Right ventricle myocardium superior (tissue), 1 donor: ENCODE results near the gene MCF2L. TPM values are rescaled to one million over a fixed set of nuclear protein-coding genes. Genes with fewer than 3 reads are reported as not detected.

ENCODE experiments used
- ATAC-seq: fragments of 200-7000 bp; cut with Tn5 transposase; one replicate; pipeline ENCODE4 v1.9.1; 2020; ENCODE audit warnings: mild to moderate bottlenecking; ENCODE audit not compliant: poor library complexity
- DNase-seq: peaks from one replicate; pipeline ENCODE4 v3.0.0-alpha.2; 2020
- intact Hi-C: fragments of 100-400 bp; cut with DNase I; formaldehyde crosslinking; loops from one replicate; pipeline ENCODE4 v1.11.2; 2022
- total RNA-seq: library from RNA; stranded (reverse); fragmentation: NEBNext Ultra II Directional; extraction: Animal tissue kit (Norgen Biotek cat#: 25700); gene quantifications from one replicate; pipeline ENCODE4 v1.2.1, GENCODE V29; 2021
- donor health status: DM: no; HTN: yes; CAD: no; lungs with severe emphysema.

MCF2L gene
- total RNA-seq, 1 donor from 2014 or later: 38.1 TPM

GRCh38 chr13:113080901-113081521 lies 112.0 kb downstream of the MCF2L start:
- ATAC-seq (no peak), DNase-seq (peak; percentile 32)
- intact Hi-C loops: no loop called here

- intact Hi-C loops: no loop called here
- DNase-seq (no peak), ATAC-seq (no peak)
Measured at GRCh38 chr13:113082198-113083021, 113.4 kb downstream of the MCF2L start.

- intact Hi-C loops: no loop called here
- no peak for ATAC-seq
- DNase-seq: peak; percentile 38
Measured at GRCh38 chr13:113083022-113083373, 114.0 kb downstream of the MCF2L start.

GRCh38 chr13:113083402-113084061 lies 114.5 kb downstream of the MCF2L start:
- peak; percentile 88 for ATAC-seq
- DNase-seq: peak; percentile 83
- intact Hi-C loops: no loop called here

GRCh38 chr13:113084094-113084942 lies 115.3 kb downstream of the MCF2L start:
- ATAC-seq (no peak), DNase-seq (peak; percentile 34)
- intact Hi-C loops: no loop called here

- peak; percentile 48 for DNase-seq
- intact Hi-C loops: no loop called here
- ATAC-seq: no peak
Measured at GRCh38 chr13:113084943-113085540, 116.0 kb downstream of the MCF2L start.

- intact Hi-C loops: no loop called here
- DNase-seq: peak; percentile 30
- no peak for ATAC-seq
Measured at GRCh38 chr13:113086031-113086750, 117.2 kb downstream of the MCF2L start.

GRCh38 chr13:113086991-113087922 lies 118.2 kb downstream of the MCF2L start:
- peak; percentile 30 for DNase-seq
- ATAC-seq: no peak
- intact Hi-C loops: no loop called here

GRCh38 chr13:113087923-113088690 lies 119.1 kb downstream of the MCF2L start:
- ATAC-seq: no peak

GRCh38 chr13:113088691-113089020 lies 119.6 kb downstream of the MCF2L start:
- intact Hi-C loops: no loop called here
- ATAC-seq: no peak
- peak; percentile 28 for DNase-seq

More at GRCh38 chr13:113087923-113088690, 119.1 kb downstream of the MCF2L start:
- peak; percentile 33 for DNase-seq
- intact Hi-C loops: no loop called here

- DNase-seq: no peak
- ATAC-seq: no peak
- intact Hi-C loops: no loop called here
Measured at GRCh38 chr13:113089693-113090414, 120.8 kb downstream of the MCF2L start.

GRCh38 chr13:113090415-113090770 lies 121.4 kb downstream of the MCF2L start:
- intact Hi-C loops: no loop called here
- DNase-seq (peak; percentile 25), ATAC-seq (no peak)

GRCh38 chr13:113090806-113091205 lies 121.8 kb downstream of the MCF2L start:
- intact Hi-C loops: no loop called here
- DNase-seq (peak; percentile 20), ATAC-seq (no peak)

GRCh38 chr13:113091211-113091771 lies 122.3 kb downstream of the MCF2L start:
- ATAC-seq: no peak
- peak; percentile 27 for DNase-seq
- intact Hi-C loops: no loop called here
